AG09319 (cell line): ENCODE data around the gene TMEM170B.
"Not testable (repeated sequence)": the region's sequence is repeated elsewhere in the genome, so short reads cannot be mapped to it uniquely, and the experiment has no call there.

Experiments
- DNase-seq: peaks from one replicate; pipeline ENCODE4 v3.0.0-alpha.2; 2010; ENCODE audit warnings: low read depth; ENCODE audit errors: extremely low read depth
- CTCF ChIP-seq: IDR thresholded peaks from 2 replicates; pipeline ENCODE4 v1.5.1; 2011; ENCODE audit warnings: low read depth, mild to moderate bottlenecking, inconsistent platforms, low read length, moderate library complexity

Gene TMEM170B

GRCh38 chr6:11534561-11534960, 3.0 kb upstream of the TMEM170B start:
- TF ChIP-seq CTCF, result no peak
- DNase-seq, result no peak

DNA sequence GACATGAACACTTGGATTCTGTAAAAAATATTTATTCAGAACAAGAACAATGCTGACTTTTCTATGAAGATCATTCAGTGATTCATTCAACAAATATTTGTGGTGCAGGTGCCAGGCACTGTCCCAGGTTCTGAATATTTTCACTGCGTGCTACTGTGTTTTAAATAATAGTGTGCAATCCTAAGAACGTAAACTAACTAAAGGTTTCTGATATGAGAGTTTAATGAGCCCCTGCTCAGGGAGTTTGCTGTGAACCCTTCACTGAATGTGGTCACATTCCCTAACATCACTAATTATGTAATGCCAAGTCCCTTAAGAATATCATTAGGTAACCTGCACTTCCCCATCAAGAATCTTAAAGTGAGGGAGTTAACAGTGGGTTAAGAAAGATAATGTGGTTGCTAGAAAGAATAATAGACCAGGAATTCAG, 1.7 kb upstream of the TMEM170B start:
- no peak for TF ChIP-seq CTCF
- DNase-seq, result no peak

- no peak for TF ChIP-seq CTCF
- no peak for DNase-seq
These were observed 754 bp upstream of the TMEM170B start for GRCh38 chr6:11536795-11537194.

- no peak for TF ChIP-seq CTCF
- no peak for DNase-seq
These were observed 686 bp downstream of the TMEM170B start for GRCh38 chr6:11538052-11538818.

GRCh38 chr6:11538819-11539468, 1.4 kb downstream of the TMEM170B start:
- DNase-seq, result no peak
- no peak for TF ChIP-seq CTCF

- no peak for TF ChIP-seq CTCF
- DNase-seq, result no peak
These were observed 5.3 kb downstream of the TMEM170B start for GRCh38 chr6:11542863-11543262.

DNA sequence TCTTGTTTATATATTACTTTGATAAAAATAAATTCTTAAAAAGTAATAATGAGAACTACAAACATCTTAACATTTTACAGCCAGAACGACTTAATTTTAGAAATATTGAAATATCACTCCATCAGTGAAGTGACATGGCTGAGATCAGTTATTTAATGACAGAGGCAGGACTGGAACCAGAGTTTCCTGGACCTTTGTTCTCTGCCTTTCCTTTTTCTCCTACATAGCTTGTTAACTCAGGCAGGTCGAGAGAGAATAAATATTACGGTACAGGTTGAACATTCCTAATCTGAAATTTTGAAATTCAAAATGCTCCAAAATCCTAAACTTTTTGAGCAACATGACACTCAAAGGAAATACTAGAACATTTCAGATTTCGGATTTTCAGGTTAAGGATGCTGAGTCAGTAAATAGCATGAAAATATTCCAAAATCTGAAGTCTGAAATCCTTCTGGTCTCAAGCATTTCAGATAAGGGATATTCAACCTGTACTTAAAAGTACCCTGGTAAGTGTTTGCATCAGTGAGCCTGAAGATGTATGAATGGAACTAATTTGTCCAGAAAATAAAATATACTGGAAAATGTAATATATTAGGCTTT, 6.5 kb downstream of the TMEM170B start:
- TF ChIP-seq CTCF, result no peak
- no peak for DNase-seq

GRCh38 chr6:11547846-11548245, 10.3 kb downstream of the TMEM170B start:
- DNase-seq, result not testable (repeated sequence)

DNA sequence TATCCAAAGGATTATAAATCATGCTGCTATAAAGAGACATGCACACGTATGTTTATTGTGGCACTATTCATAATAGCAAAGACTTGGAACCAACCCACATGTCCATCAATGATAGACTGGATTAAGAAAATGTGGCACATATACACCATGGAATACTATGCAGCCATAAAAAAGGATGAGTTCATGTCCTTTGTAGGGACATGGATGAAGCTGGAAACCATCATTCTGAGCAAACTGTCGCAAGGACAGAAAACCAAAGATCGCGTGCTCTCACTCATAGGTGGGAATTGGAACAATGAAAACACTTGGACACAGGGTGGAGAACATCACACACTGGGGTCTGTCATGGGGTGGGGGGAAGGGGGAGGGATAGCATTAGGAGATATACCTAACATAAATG, 11.0 kb downstream of the TMEM170B start:
- not testable (repeated sequence) for DNase-seq
